SJSA1 (cell line): ENCODE results near the gene AFM. TPM values are rescaled to one million over a fixed set of nuclear protein-coding genes. Genes with fewer than 3 reads are reported as not detected.

Experiments
- DNase-seq, 2 experiments: peaks; one replicate each; pipeline ENCODE4 v3.0.0-alpha.2; 2015 to 2020; ENCODE audit warnings: low spot score in 2 of 2, low read depth in 1 of 2
- H3K27ac ChIP-seq: fragments of 250-450 bp; sonication (Bioruptor Pico); 2 replicates; pipeline ENCODE4 v1.5.1; 2020; ENCODE audit warnings: mild to moderate bottlenecking, moderate library complexity
- H3K27me3 ChIP-seq: fragments of 250-450 bp; sonication (Bioruptor Pico); replicated peaks from 2 replicates; pipeline ENCODE4 v1.5.1; 2020; ENCODE audit warnings: mild to moderate bottlenecking, moderate library complexity
- H3K36me3 ChIP-seq: fragments of 250-450 bp; sonication (Bioruptor Pico); 2 replicates; pipeline ENCODE4 v1.5.1; 2020; ENCODE audit warnings: mild to moderate bottlenecking
- H3K4me1 ChIP-seq: fragments of 250-450 bp; sonication (Bioruptor Pico); replicated peaks from 2 replicates; pipeline ENCODE4 v1.6.1; 2021; ENCODE audit warnings: mild to moderate bottlenecking
- H3K4me3 ChIP-seq: fragments of 250-450 bp; sonication (Bioruptor Pico); 2 replicates; pipeline ENCODE4 v1.5.1; 2020; ENCODE audit warnings: mild to moderate bottlenecking
- H3K9me3 ChIP-seq: fragments of 250-450 bp; sonication (Bioruptor Pico); replicated peaks from 2 replicates; pipeline ENCODE4 v1.5.1; 2020; ENCODE audit warnings: mild to moderate bottlenecking
- total RNA-seq: library from RNA; depleted of rRNA; stranded (reverse); fragments of >200 nt; shearing (Covaris generic); gene quantifications from 2 replicates; pipeline ENCODE4 v1.2.3, GENCODE V29; 2014

Gene AFM
- total RNA-seq, 1 experiment from 2014 or later = not detected

DNA sequence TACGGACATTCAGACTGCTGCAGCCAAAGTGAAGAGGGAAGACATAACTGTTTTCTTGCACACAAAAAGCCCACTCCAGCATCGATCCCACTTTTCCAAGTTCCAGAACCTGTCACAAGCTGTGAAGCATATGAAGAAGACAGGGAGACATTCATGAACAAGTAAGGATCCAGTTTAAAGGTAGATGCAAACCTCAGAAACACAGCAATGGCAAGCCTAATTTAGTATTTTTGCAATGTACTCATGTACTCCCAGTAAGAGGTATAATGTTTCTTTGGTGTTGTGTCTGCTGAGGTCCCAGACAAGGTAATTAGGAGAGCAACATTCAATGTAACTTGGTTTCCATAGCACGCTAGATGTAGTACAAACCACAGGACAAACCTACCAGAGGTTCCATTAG lies 40.9 kb upstream of the AFM start:
- H3K4me1 ChIP-seq = no peaks in the 10 kb centered on the region
- H3K4me3 ChIP-seq = no peak overlapping the region
- H3K27me3 ChIP-seq = peaks cover 9% of the 10 kb centered on the region; the same call in 1 of the 2 replicates
- H3K27ac ChIP-seq = no peak overlapping the region
- H3K36me3 ChIP-seq = no peaks in the 10 kb centered on the region
- no peak for DNase-seq
- H3K9me3 ChIP-seq = no peaks in the 10 kb centered on the region

DNA sequence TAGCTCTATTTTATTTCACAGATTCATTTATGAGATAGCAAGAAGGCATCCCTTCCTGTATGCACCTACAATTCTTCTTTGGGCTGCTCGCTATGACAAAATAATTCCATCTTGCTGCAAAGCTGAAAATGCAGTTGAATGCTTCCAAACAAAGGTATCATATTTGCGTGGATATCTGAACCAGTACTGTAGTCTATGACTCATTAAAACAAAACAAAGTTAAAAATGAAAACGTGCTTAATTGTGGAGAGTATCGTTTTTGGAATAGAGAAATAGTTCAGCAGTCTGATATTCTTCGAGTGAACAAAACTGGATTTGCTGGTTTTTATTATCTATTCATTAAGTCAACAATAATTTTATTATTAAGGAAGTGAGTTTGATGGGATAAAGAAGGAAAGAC lies 39.3 kb upstream of the AFM start:
- Histone ChIP-seq H3K27ac (no peak overlapping the region), H3K9me3 (no peaks in the 10 kb centered on the region), H3K4me1 (no peaks in the 10 kb centered on the region), H3K4me3 (no peak overlapping the region), H3K27me3 (peaks cover 7% of the 10 kb centered on the region; the same call in 1 of the 2 replicates), H3K36me3 (no peaks in the 10 kb centered on the region)
- no peak for DNase-seq

DNA sequence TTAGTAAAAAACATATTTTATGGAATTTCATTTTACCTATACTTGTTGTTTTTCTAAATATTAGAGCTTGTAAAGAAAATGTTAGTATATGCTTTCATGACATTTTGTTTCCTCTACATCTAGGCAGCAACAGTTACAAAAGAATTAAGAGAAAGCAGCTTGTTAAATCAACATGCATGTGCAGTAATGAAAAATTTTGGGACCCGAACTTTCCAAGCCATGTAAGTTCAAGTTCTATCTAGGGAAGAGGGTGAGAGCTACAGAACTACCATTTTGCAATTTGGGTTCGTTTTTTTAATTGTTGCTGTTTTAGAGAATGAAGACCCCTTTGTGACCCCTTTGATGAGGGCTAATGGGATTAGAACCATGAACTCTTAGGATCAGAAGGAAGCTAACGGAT lies 38.3 kb upstream of the AFM start:
- Histone ChIP-seq H3K4me3 (no peak overlapping the region), H3K27me3 (peaks cover 7% of the 10 kb centered on the region; the same call in 1 of the 2 replicates), H3K27ac (no peak overlapping the region), H3K4me1 (no peaks in the 10 kb centered on the region), H3K36me3 (no peaks in the 10 kb centered on the region), H3K9me3 (no peaks in the 10 kb centered on the region)
- DNase-seq = no peak

DNA sequence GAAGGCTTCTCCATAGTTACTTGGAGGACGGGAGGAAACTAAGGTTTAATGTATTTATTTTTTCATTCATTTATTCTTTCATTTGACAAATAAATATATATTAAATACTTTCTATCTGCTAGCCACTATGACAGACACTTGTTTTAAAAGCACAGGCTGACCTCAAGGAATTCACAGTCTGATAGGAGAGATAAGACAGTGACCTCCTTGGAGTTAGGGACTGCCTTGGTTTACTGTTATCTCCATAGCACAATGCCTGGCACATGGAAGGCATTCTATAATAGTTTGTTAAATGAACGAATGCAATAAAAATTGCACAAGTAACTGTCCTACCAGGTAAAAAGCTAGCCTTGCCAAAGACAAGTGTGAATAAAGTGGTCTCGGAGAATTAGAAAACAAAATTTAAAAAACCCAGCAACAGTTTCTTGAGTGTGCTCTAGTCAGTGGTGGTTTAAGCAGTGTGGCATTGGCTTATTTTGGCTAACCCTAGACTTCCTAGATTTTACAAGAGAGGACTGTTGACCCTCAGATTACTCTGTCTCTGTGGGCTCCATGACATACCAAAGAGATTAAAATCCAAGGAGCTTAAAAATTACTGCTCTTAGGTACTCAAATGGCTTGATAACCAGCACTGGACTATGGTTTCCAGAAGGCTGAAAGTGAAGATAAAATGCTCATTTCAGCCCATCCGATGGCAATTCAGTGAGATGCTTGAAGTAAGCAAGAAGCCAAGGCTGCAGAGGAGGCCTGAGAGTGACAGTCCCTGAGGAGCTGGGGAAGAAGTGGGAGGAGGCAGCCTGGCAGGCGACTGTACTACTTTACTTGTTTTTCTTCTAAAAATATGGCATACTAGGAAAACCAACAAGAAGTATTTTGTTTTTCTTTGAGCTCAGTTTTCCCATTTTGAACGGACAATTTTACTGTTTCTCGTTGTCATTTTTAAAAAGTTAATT lies 35.9 kb upstream of the AFM start:
- H3K36me3 ChIP-seq = no peaks in the 10 kb centered on the region
- H3K27ac ChIP-seq = no peak overlapping the region
- H3K27me3 ChIP-seq = peaks cover 7% of the 10 kb centered on the region; the same call in 1 of the 2 replicates
- no peaks in the 10 kb centered on the region for H3K9me3 ChIP-seq
- H3K4me1 ChIP-seq = peaks cover 8% of the 10 kb centered on the region
- no peak overlapping the region for H3K4me3 ChIP-seq
- no peak for DNase-seq

GRCh38 chr4:73446336-73446938 lies 35.1 kb upstream of the AFM start:
- Histone ChIP-seq H3K27ac (no peak overlapping the region), H3K4me3 (no peak overlapping the region), H3K4me1 (peaks cover 11% of the 10 kb centered on the region), H3K27me3 (peaks cover 7% of the 10 kb centered on the region; the same call in 1 of the 2 replicates), H3K36me3 (no peaks in the 10 kb centered on the region), H3K9me3 (no peaks in the 10 kb centered on the region)
- peak in 1 of 2 experiments; percentile 7 for DNase-seq

DNA sequence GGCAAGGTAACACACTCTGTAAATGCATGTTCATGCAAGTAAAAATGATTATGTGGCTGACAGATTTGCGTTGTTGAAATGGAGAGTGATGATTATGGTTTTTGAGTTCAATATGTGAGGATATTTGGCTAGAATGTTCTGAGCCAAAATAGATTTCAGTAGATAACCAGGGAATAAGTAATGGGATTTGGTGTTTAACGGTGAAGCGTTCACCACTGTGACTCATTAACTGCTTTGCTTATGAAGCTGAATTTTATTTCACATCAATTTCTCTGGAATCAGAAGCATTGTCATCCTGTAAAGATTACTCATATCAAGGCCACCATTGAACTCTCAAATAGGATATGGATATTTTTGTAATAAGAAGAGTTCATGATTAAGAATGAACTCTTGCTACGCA lies 33.9 kb upstream of the AFM start:
- DNase-seq = no peak
- Histone ChIP-seq H3K9me3 (no peaks in the 10 kb centered on the region), H3K27me3 (peaks cover 7% of the 10 kb centered on the region; the same call in 1 of the 2 replicates), H3K4me1 (peaks cover 11% of the 10 kb centered on the region), H3K27ac (no peak overlapping the region), H3K4me3 (no peak overlapping the region), H3K36me3 (no peaks in the 10 kb centered on the region)

GRCh38 chr4:73448448-73449203 lies 32.9 kb upstream of the AFM start:
- no peak overlapping the region for H3K4me3 ChIP-seq
- H3K27ac ChIP-seq = no peak overlapping the region
- no peaks in the 10 kb centered on the region for H3K36me3 ChIP-seq
- H3K9me3 ChIP-seq = no peaks in the 10 kb centered on the region
- no peak for DNase-seq
- peaks cover 11% of the 10 kb centered on the region for H3K4me1 ChIP-seq
- peaks cover 2% of the 10 kb centered on the region; the same call in 1 of the 2 replicates for H3K27me3 ChIP-seq

GRCh38 chr4:73450398-73451004 lies 31.0 kb upstream of the AFM start:
- DNase-seq = peak; percentile 44
- Histone ChIP-seq H3K4me1 (peaks cover 11% of the 10 kb centered on the region), H3K36me3 (no peaks in the 10 kb centered on the region), H3K9me3 (no peaks in the 10 kb centered on the region), H3K4me3 (no peak overlapping the region), H3K27me3 (no peaks in the 10 kb centered on the region), H3K27ac (peak overlapping the region; percentile 39; the same call in 1 of the 2 replicates)

GRCh38 chr4:73451404-73451803 lies 30.1 kb upstream of the AFM start:
- no peaks in the 10 kb centered on the region for H3K36me3 ChIP-seq
- H3K4me1 ChIP-seq = peaks cover 11% of the 10 kb centered on the region
- H3K9me3 ChIP-seq = no peaks in the 10 kb centered on the region
- no peaks in the 10 kb centered on the region for H3K27me3 ChIP-seq
- H3K27ac ChIP-seq = no peak overlapping the region
- DNase-seq = no peak
- no peak overlapping the region for H3K4me3 ChIP-seq

DNA sequence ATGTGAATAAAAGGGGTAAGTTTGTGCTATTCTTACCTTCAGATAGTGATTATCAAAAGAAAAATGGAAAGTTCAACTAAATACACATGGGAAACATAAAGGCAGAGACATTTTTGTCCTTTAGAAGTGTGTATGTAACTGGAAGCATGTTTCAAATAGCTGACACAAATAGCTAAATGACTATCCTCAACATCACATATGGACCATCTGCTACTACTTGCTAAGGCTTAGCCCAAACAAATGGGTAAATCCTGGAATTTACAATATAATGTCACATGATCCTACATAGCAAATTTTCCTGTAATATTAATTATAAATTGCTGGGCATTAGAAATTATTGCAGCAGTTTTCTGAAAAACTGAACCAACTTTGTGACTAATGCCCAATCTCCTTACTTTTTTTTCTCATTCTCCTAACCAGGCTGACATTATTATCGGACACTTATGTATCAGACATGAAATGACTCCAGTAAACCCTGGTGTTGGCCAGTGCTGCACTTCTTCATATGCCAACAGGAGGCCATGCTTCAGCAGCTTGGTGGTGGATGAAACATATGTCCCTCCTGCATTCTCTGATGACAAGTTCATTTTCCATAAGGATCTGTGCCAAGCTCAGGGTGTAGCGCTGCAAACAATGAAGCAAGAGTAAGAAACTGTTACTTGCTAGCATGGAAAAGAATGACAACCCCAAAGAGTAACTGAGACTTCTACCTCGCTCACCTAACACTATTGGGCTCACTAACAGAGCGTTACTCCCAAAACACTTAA lies 29.4 kb upstream of the AFM start:
- no peak overlapping the region for H3K4me3 ChIP-seq
- DNase-seq = no peak

GRCh38 chr4:73452953-73453700 lies 28.4 kb upstream of the AFM start:
- Histone ChIP-seq H3K36me3 (no peaks in the 10 kb centered on the region), H3K4me3 (no peak overlapping the region), H3K27ac (no peak overlapping the region), H3K27me3 (peaks cover 4% of the 10 kb centered on the region; the same call in 1 of the 2 replicates), H3K4me1 (peaks cover 11% of the 10 kb centered on the region), H3K9me3 (no peaks in the 10 kb centered on the region)
- DNase-seq = no peak

More for the DNA sequence above, 29.4 kb upstream of the AFM start:
- H3K9me3 ChIP-seq = no peaks in the 10 kb centered on the region
- H3K27me3 ChIP-seq = no peaks in the 10 kb centered on the region
- no peaks in the 10 kb centered on the region for H3K36me3 ChIP-seq
- peaks cover 11% of the 10 kb centered on the region for H3K4me1 ChIP-seq
- no peak overlapping the region for H3K27ac ChIP-seq

DNA sequence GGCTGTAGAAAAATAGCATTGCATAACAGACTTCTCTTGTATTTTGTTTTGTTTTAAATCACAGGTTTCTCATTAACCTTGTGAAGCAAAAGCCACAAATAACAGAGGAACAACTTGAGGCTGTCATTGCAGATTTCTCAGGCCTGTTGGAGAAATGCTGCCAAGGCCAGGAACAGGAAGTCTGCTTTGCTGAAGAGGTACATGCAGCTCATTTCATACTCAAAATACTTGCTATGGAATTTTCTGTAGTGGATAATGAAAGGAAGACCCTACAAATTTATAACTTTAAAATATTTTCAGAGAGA lies 27.9 kb upstream of the AFM start:
- Histone ChIP-seq H3K27me3 (peaks cover 4% of the 10 kb centered on the region; the same call in 1 of the 2 replicates), H3K36me3 (no peaks in the 10 kb centered on the region), H3K4me1 (peaks cover 11% of the 10 kb centered on the region), H3K4me3 (no peak overlapping the region), H3K9me3 (no peaks in the 10 kb centered on the region), H3K27ac (no peak overlapping the region)
- DNase-seq = no peak
